SK-N-SH treated with all-trans-retinoic acid at 6 μM for 48 hours (cell line): ENCODE measurements around the gene KLK3.

Experiments used
- ATAC-seq: fragments of 200-7000 bp; cut with Tn5 transposase; 3 replicates; pipeline ENCODE4 v1.9.1; 2020; ENCODE audit warnings: mild to moderate bottlenecking, moderate library complexity
- ARNTL ChIP-seq: fragments of 450-650 bp; formaldehyde crosslinking; IDR thresholded peaks from 2 replicates; pipeline ENCODE4 v1.5.0; 2020; ENCODE audit warnings: low read depth, mild to moderate bottlenecking, moderate library complexity, borderline replicate concordance
- BACH2 ChIP-seq: fragments of 250-450 bp; sonication (Bioruptor Pico); IDR thresholded peaks from 2 replicates; pipeline ENCODE4 v1.9.0; 2021; ENCODE audit warnings: mild to moderate bottlenecking, borderline replicate concordance
- CREB5 ChIP-seq: fragments of 250-450 bp; sonication (Bioruptor Pico); IDR thresholded peaks from 2 replicates; pipeline ENCODE4 v1.5.1; 2020; ENCODE audit warnings: low read depth, mild to moderate bottlenecking, moderate library complexity
- CSDC2 ChIP-seq: fragments of 250-450 bp; sonication (Bioruptor Pico); IDR thresholded peaks from 2 replicates; pipeline ENCODE4 v1.5.0; 2020; ENCODE audit warnings: mild to moderate bottlenecking, moderate library complexity
- CSRNP3 ChIP-seq: fragments of 250-450 bp; sonication (Bioruptor Pico); IDR thresholded peaks from 2 replicates; pipeline ENCODE4 v1.5.1; 2021; ENCODE audit warnings: mild to moderate bottlenecking, moderate library complexity
- ESRRG ChIP-seq: fragments of 250-450 bp; sonication (Bioruptor Pico); IDR thresholded peaks from 2 replicates; pipeline ENCODE4 v1.6.1; 2021; ENCODE audit warnings: mild to moderate bottlenecking
- ISL1 ChIP-seq: fragments of 250-450 bp; sonication (Bioruptor Pico); IDR thresholded peaks from 2 replicates; pipeline ENCODE4 v2.1.2; 2022; ENCODE audit warnings: mild to moderate bottlenecking, moderate library complexity
- OSR1 ChIP-seq: fragments of 250-450 bp; sonication (Bioruptor Pico); IDR thresholded peaks from 2 replicates; pipeline ENCODE4 v1.8.0; 2022; ENCODE audit warnings: moderate library complexity, mild to moderate bottlenecking, inconsistent platforms
- RARB ChIP-seq: fragments of 250-450 bp; sonication (Bioruptor Pico); IDR thresholded peaks from 2 replicates; pipeline ENCODE4 v1.8.0; 2021; ENCODE audit warnings: mild to moderate bottlenecking, moderate library complexity
- SNAI2 ChIP-seq: fragments of 250-450 bp; sonication (Bioruptor Pico); IDR thresholded peaks from 2 replicates; pipeline ENCODE4 v1.5.0; 2020; ENCODE audit warnings: mild to moderate bottlenecking, moderate library complexity
- TCF4 ChIP-seq: fragments of 250-450 bp; sonication (Bioruptor Pico); IDR thresholded peaks from 2 replicates; pipeline ENCODE4 v1.8.0; 2021; ENCODE audit warnings: mild to moderate bottlenecking, moderate library complexity, borderline replicate concordance
- TOX ChIP-seq: fragments of 250-450 bp; sonication (Bioruptor Pico); IDR thresholded peaks from 2 replicates; pipeline ENCODE4 v1.8.0; 2021; ENCODE audit warnings: mild to moderate bottlenecking, moderate library complexity, borderline replicate concordance
- ZC3H10 ChIP-seq: fragments of 250-450 bp; sonication (Bioruptor Pico); IDR thresholded peaks from 2 replicates; pipeline ENCODE4 v1.5.1; 2021; ENCODE audit warnings: mild to moderate bottlenecking, moderate library complexity
- ZFP3 ChIP-seq: fragments of 250-450 bp; sonication (Bioruptor Pico); IDR thresholded peaks from 2 replicates; pipeline ENCODE4 v1.5.0; 2020; ENCODE audit warnings: mild to moderate bottlenecking, moderate library complexity
- ZFP30 ChIP-seq: fragments of 450-650 bp; formaldehyde crosslinking; IDR thresholded peaks from 2 replicates; pipeline ENCODE4 v1.5.0; 2022; ENCODE audit warnings: mild to moderate bottlenecking, moderate library complexity
- ZNF70 ChIP-seq: fragments of 450-650 bp; formaldehyde crosslinking; IDR thresholded peaks from 2 replicates; pipeline ENCODE4 v1.5.0; 2020; ENCODE audit warnings: mild to moderate bottlenecking, moderate library complexity
- TF ChIP-seq, protein P1 (sequence below): fragments of 250-450 bp; sonication (Bioruptor Pico); IDR thresholded peaks from 2 replicates; pipeline ENCODE4 v1.8.0; 2020; ENCODE audit warnings: mild to moderate bottlenecking, moderate library complexity, borderline replicate concordance
- TF ChIP-seq, protein P2 (sequence below): fragments of 250-450 bp; sonication (Bioruptor Pico); IDR thresholded peaks from 2 replicates; pipeline ENCODE4 v1.8.0; 2021; ENCODE audit warnings: low read depth, mild to moderate bottlenecking, moderate library complexity, borderline replicate concordance
- TF ChIP-seq, protein P3 (sequence below): fragments of 250-450 bp; sonication (Bioruptor Pico); IDR thresholded peaks from 2 replicates; pipeline ENCODE4 v1.5.0; 2020; ENCODE audit warnings: mild to moderate bottlenecking, moderate library complexity

The KLK3 gene

DNA sequence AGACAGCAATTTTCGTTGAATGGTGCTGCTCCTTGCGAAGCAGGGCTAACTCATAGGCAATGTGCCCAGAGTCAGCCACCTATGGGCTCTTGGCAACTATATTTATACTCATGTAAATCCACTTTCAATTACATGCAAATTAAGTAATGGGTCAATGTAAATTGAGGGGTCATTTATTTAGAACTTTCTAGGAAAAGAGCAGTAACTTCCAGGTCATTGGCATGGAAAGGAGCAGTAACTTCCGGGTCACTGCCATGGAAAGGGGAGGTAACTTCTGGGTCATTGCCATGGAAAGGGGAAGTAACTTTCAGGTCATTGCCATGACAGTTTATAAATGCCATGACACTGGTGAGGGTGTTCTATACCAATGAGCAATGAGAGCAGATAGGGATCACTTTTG is 44.9 kb downstream of the KLK3 start:
- no peak for ATAC-seq
- TF ChIP-seq CSRNP3 = no peak
- TF ChIP-seq, protein P1, sequence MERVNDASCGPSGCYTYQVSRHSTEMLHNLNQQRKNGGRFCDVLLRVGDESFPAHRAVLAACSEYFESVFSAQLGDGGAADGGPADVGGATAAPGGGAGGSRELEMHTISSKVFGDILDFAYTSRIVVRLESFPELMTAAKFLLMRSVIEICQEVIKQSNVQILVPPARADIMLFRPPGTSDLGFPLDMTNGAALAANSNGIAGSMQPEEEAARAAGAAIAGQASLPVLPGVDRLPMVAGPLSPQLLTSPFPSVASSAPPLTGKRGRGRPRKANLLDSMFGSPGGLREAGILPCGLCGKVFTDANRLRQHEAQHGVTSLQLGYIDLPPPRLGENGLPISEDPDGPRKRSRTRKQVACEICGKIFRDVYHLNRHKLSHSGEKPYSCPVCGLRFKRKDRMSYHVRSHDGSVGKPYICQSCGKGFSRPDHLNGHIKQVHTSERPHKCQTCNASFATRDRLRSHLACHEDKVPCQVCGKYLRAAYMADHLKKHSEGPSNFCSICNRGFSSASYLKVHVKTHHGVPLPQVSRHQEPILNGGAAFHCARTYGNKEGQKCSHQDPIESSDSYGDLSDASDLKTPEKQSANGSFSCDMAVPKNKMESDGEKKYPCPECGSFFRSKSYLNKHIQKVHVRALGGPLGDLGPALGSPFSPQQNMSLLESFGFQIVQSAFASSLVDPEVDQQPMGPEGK = no peak
- no peak for TF ChIP-seq TCF4
- TF ChIP-seq ARNTL (CRISPR knock-in tag) = no peak
- TF ChIP-seq BACH2 = no peak
- no peak for TF ChIP-seq ESRRG (CRISPR knock-in tag)
- TF ChIP-seq TOX (CRISPR knock-in tag) = no peak
- TF ChIP-seq, protein P2, sequence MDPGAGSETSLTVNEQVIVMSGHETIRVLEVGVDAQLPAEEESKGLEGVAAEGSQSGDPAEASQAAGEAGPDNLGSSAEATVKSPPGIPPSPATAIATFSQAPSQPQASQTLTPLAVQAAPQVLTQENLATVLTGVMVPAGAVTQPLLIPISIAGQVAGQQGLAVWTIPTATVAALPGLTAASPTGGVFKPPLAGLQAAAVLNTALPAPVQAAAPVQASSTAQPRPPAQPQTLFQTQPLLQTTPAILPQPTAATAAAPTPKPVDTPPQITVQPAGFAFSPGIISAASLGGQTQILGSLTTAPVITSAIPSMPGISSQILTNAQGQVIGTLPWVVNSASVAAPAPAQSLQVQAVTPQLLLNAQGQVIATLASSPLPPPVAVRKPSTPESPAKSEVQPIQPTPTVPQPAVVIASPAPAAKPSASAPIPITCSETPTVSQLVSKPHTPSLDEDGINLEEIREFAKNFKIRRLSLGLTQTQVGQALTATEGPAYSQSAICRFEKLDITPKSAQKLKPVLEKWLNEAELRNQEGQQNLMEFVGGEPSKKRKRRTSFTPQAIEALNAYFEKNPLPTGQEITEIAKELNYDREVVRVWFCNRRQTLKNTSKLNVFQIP = no peak
- TF ChIP-seq SNAI2 (CRISPR knock-in tag) = no peak

- no peak for ATAC-seq
- TF ChIP-seq CSRNP3 (no peak), CREB5 (CRISPR knock-in tag) (no peak), TCF4 (no peak), ZC3H10 (CRISPR knock-in tag) (no peak), ARNTL (CRISPR knock-in tag) (no peak), ISL1 (CRISPR knock-in tag) (no peak), SNAI2 (CRISPR knock-in tag) (no peak), ZFP30 (CRISPR knock-in tag) (no peak)
- TF ChIP-seq, protein P2 = no peak
These were observed 47.9 kb downstream of the KLK3 start for GRCh38 chr19:50902640-50903039.

DNA sequence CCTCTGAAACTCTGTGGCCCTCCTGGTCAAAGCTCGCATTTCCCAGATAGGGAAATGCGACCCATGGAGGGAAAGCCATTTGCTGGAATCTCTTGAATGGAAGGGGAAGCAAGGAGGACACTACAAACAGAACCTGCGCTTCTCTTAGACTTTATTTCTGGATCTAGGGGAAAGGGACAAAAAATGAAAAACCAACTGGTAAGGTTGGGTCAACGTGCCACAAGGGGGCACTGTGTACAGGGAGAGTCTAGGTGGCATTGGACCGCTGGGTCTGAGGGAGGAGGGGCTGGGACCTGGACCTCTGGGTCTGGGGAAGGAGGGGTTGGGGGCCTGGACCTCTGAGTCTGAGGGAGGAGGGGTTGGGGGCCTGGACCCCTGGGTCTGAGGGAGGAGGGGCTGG is 51.5 kb downstream of the KLK3 start:
- ATAC-seq = 0 out of 3 replicates have a peak, but pooled peaks have one; percentile 26
- TF ChIP-seq ZNF70 (CRISPR knock-in tag) = no peak
- TF ChIP-seq SNAI2 (CRISPR knock-in tag) = no peak
- TF ChIP-seq OSR1 (CRISPR knock-in tag) = no peak
- TF ChIP-seq, protein P3, sequence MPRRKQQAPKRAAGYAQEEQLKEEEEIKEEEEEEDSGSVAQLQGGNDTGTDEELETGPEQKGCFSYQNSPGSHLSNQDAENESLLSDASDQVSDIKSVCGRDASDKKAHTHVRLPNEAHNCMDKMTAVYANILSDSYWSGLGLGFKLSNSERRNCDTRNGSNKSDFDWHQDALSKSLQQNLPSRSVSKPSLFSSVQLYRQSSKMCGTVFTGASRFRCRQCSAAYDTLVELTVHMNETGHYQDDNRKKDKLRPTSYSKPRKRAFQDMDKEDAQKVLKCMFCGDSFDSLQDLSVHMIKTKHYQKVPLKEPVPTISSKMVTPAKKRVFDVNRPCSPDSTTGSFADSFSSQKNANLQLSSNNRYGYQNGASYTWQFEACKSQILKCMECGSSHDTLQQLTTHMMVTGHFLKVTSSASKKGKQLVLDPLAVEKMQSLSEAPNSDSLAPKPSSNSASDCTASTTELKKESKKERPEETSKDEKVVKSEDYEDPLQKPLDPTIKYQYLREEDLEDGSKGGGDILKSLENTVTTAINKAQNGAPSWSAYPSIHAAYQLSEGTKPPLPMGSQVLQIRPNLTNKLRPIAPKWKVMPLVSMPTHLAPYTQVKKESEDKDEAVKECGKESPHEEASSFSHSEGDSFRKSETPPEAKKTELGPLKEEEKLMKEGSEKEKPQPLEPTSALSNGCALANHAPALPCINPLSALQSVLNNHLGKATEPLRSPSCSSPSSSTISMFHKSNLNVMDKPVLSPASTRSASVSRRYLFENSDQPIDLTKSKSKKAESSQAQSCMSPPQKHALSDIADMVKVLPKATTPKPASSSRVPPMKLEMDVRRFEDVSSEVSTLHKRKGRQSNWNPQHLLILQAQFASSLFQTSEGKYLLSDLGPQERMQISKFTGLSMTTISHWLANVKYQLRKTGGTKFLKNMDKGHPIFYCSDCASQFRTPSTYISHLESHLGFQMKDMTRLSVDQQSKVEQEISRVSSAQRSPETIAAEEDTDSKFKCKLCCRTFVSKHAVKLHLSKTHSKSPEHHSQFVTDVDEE (CRISPR knock-in tag) = no peak
- no peak for TF ChIP-seq ESRRG (CRISPR knock-in tag)
- no peak for TF ChIP-seq CSDC2 (CRISPR knock-in tag)
- no peak for TF ChIP-seq BACH2
- TF ChIP-seq, protein P2 = no peak
- no peak for TF ChIP-seq CSRNP3
- no peak for TF ChIP-seq ZFP3 (CRISPR knock-in tag)
- TF ChIP-seq ARNTL (CRISPR knock-in tag) = no peak
- TF ChIP-seq ISL1 (CRISPR knock-in tag) = no peak
- no peak for TF ChIP-seq ZC3H10 (CRISPR knock-in tag)
- TF ChIP-seq ZFP30 (CRISPR knock-in tag) = no peak
- TF ChIP-seq RARB = no peak
- no peak for TF ChIP-seq TCF4
- no peak for TF ChIP-seq TOX (CRISPR knock-in tag)
